Osteoblast (primary cell): Measurements from ENCODE around the gene KCTD5. TPM values are rescaled to one million over a fixed set of nuclear protein-coding genes. Genes with fewer than 3 reads are reported as not detected.
"Not testable (repeated sequence)": the region's sequence is repeated elsewhere in the genome, so short reads cannot be mapped to it uniquely, and the experiment has no call there.

Experiments used
- DNase-seq: peaks from one replicate; pipeline ENCODE4 v3.0.0; 2011; ENCODE audit warnings: low spot score, mixed read lengths; ENCODE audit not compliant: insufficient read length; ENCODE audit errors: missing footprints
- H2AFZ ChIP-seq: 2 replicates; pipeline ENCODE4 v1.6.0; 2011; ENCODE audit warnings: mild to moderate bottlenecking, low read length
- H3K27ac ChIP-seq: 2 replicates; pipeline ENCODE4 v1.5.1; 2011; ENCODE audit warnings: mild to moderate bottlenecking, low read depth, low read length, moderate library complexity
- H3K27me3 ChIP-seq: 2 replicates; pipeline ENCODE4 v1.6.0; 2012; ENCODE audit warnings: mild to moderate bottlenecking, control low read depth, inconsistent platforms, low read length, moderate library complexity; ENCODE audit not compliant: insufficient read depth
- H3K36me3 ChIP-seq: 2 replicates; pipeline ENCODE4 v1.5.1; 2011; ENCODE audit warnings: mild to moderate bottlenecking, low read length, control low read depth, moderate library complexity; ENCODE audit not compliant: insufficient read depth
- H3K4me1 ChIP-seq: 2 replicates; pipeline ENCODE4 v1.5.1; 2011; ENCODE audit warnings: mild to moderate bottlenecking, low read length, control low read depth, moderate library complexity; ENCODE audit not compliant: insufficient read depth
- H3K4me2 ChIP-seq: 2 replicates; pipeline ENCODE4 v1.6.0; 2011; ENCODE audit warnings: mild to moderate bottlenecking, low read length; ENCODE audit not compliant: insufficient read depth
- H3K4me3 ChIP-seq: fragments of 200-600 bp; sonication (generic); 3 replicates; pipeline ENCODE4 v1.5.1; 2012; ENCODE audit warnings: mild to moderate bottlenecking, low read length, inconsistent platforms; ENCODE audit not compliant: insufficient read depth
- H3K79me2 ChIP-seq: 2 replicates; pipeline ENCODE4 v1.6.0; 2012; ENCODE audit warnings: mild to moderate bottlenecking, low read length, control low read depth, inconsistent platforms; ENCODE audit not compliant: insufficient read depth
- H3K9me3 ChIP-seq: 2 replicates; pipeline ENCODE4 v1.5.1; 2011; ENCODE audit warnings: low read depth, low read length, control low read depth
- H4K20me1 ChIP-seq: 2 replicates; pipeline ENCODE4 v1.6.0; 2012; ENCODE audit warnings: mild to moderate bottlenecking, low read length, control low read depth; ENCODE audit not compliant: insufficient read depth
- total RNA-seq: library from RNA; depleted of rRNA; stranded (reverse); fragments of >200 nt; gene quantifications from 2 replicates; pipeline ENCODE4 v1.2.3, GENCODE V29; 2012
- TF ChIP-seq, protein P1 (sequence below): IDR thresholded peaks from 2 replicates; pipeline ENCODE4 v1.5.1; 2011; ENCODE audit warnings: mild to moderate bottlenecking, low read depth, low read length, moderate library complexity; ENCODE audit errors: extremely low read depth

KCTD5 gene
- total RNA-seq, 1 donor = 21.7 TPM

DNA sequence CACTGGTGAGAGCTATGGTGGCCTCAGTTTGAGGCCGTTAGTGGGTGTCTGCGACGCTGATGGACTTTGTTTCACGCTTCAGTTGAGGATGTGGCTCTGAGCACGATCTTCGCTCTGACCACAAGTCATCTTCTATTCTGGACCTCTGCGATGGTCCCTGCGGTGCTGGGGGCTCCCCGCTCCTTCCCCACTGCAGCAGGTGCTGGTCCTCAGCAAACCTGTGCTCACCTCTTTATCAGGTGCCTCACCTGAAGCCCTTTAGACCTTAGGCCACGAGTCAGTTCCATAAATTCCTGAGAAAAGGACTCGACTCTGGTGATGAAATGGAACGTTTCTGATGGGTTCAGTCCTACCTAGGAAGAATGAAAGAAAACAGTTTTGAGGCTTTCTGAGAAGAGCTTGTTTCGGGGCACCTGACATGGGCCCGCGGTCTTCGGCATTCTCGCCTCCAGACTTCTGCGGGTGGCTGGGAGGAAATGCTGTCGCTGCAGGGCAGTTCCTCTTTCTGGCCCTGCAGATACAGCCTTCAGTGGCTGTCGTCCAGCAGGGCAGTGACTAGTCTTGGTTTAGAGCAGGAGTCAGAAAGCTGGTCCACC is 4.7 kb downstream of the KCTD5 start:
- Histone ChIP-seq H3K4me2 (no peak overlapping the region), H3K36me3 (peaks cover 4% of the 10 kb centered on the region), H3K9me3 (no peaks in the 10 kb centered on the region), H4K20me1 (peaks cover 42% of the 10 kb centered on the region), H3K4me1 (peaks cover 18% of the 10 kb centered on the region), H3K79me2 (peaks cover 53% of the 10 kb centered on the region), H3K27me3 (no peaks in the 10 kb centered on the region), H2AFZ (no peak overlapping the region), H3K27ac (no peak overlapping the region), H3K4me3 (no peak overlapping the region)
- DNase-seq = peak; percentile 83
- TF ChIP-seq, protein P1, sequence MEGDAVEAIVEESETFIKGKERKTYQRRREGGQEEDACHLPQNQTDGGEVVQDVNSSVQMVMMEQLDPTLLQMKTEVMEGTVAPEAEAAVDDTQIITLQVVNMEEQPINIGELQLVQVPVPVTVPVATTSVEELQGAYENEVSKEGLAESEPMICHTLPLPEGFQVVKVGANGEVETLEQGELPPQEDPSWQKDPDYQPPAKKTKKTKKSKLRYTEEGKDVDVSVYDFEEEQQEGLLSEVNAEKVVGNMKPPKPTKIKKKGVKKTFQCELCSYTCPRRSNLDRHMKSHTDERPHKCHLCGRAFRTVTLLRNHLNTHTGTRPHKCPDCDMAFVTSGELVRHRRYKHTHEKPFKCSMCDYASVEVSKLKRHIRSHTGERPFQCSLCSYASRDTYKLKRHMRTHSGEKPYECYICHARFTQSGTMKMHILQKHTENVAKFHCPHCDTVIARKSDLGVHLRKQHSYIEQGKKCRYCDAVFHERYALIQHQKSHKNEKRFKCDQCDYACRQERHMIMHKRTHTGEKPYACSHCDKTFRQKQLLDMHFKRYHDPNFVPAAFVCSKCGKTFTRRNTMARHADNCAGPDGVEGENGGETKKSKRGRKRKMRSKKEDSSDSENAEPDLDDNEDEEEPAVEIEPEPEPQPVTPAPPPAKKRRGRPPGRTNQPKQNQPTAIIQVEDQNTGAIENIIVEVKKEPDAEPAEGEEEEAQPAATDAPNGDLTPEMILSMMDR = no peak

GRCh38 chr16:2687531-2688308 is 5.4 kb downstream of the KCTD5 start:
- peaks cover 18% of the 10 kb centered on the region for H3K4me1 ChIP-seq
- no peak overlapping the region for H3K4me3 ChIP-seq
- H3K9me3 ChIP-seq = no peaks in the 10 kb centered on the region
- TF ChIP-seq, protein P1 = no peak
- H4K20me1 ChIP-seq = peaks cover 47% of the 10 kb centered on the region
- H3K27ac ChIP-seq = no peak overlapping the region
- H2AFZ ChIP-seq = no peak overlapping the region
- H3K27me3 ChIP-seq = no peaks in the 10 kb centered on the region
- peak; percentile 21 for DNase-seq
- H3K36me3 ChIP-seq = peaks cover 4% of the 10 kb centered on the region
- H3K4me2 ChIP-seq = no peak overlapping the region
- H3K79me2 ChIP-seq = peaks cover 54% of the 10 kb centered on the region

GRCh38 chr16:2689422-2689821 is 7.1 kb downstream of the KCTD5 start:
- not testable (repeated sequence) for H3K4me3 ChIP-seq, H3K9me3 ChIP-seq, H3K27me3 ChIP-seq, DNase-seq, H2AFZ ChIP-seq, H3K36me3 ChIP-seq
- peak overlapping the region; percentile 41 for H3K4me2 ChIP-seq
- peaks cover 60% of the 10 kb centered on the region for H3K79me2 ChIP-seq
- H4K20me1 ChIP-seq = peaks cover 53% of the 10 kb centered on the region
- peak overlapping the region; percentile 75 for H3K27ac ChIP-seq
- peaks cover 18% of the 10 kb centered on the region for H3K4me1 ChIP-seq

GRCh38 chr16:2689968-2690801 is 7.9 kb downstream of the KCTD5 start:
- TF ChIP-seq, protein P1 = no peak
- Histone ChIP-seq H3K27ac (peak overlapping the region; percentile 75), H4K20me1 (peaks cover 50% of the 10 kb centered on the region), H2AFZ (no peak overlapping the region), H3K4me3 (peak overlapping the region; percentile 12), H3K4me1 (peaks cover 18% of the 10 kb centered on the region), H3K9me3 (no peaks in the 10 kb centered on the region), H3K79me2 (peaks cover 54% of the 10 kb centered on the region), H3K27me3 (no peaks in the 10 kb centered on the region), H3K36me3 (peaks cover 4% of the 10 kb centered on the region), H3K4me2 (peak overlapping the region; percentile 41)
- DNase-seq = peak; percentile 95
